Endothelial cell of umbilical vein (primary cell): ENCODE measurements around the gene EPS8L2. TPM values are rescaled to one million over a fixed set of nuclear protein-coding genes. Genes with fewer than 3 reads are reported as not detected.

Source experiments
- BruUV-seq: library from RNA; stranded (reverse); fragments of 400-500 nt; replicated peaks from 2 replicates; lab custom pipeline; 2021; lab: Mats Ljungman, UMichigan
- CTCF ChIA-PET: fragments of 300-600, 350-600 bp; sonication (Branson Sonifier 250); formaldehyde crosslinking; loops from one replicate; lab custom pipeline; 2021; ENCODE audit warnings: antibody characterized with exemption, inconsistent platforms; lab: Charles Lee
- POLR2A ChIA-PET: fragments of 300-600, 350-600 bp; sonication (Branson Sonifier 250); formaldehyde crosslinking; loops from one replicate; lab custom pipeline; 2021; ENCODE audit warnings: antibody characterized with exemption, inconsistent platforms; lab: Charles Lee
- DNase-seq: peaks from one replicate; pipeline ENCODE4 v3.0.0-alpha.2; 2011; ENCODE audit warnings: low read depth, low spot score
- FAIRE-seq: peaks from 2 replicates; lab custom pipeline; 2011; peaks lifted over from hg19 to GRCh38; lab: Jason Lieb, UNC
- H2AFZ ChIP-seq: 2 replicates; pipeline ENCODE4 v1.6.0; 2012; ENCODE audit warnings: low read depth, low read length, control low read depth, inconsistent platforms
- H3K27ac ChIP-seq: 2 replicates; pipeline ENCODE4 v1.5.1; 2011; ENCODE audit warnings: low read depth, mild to moderate bottlenecking, control low read depth, low read length, moderate library complexity; ENCODE audit not compliant: insufficient read depth
- H3K27me3 ChIP-seq, 2 experiments: 2 replicates each; pipeline versions ENCODE4 v1.6.0 to v1.6.1; 2011; ENCODE audit warnings: low read length in 2 of 2, mixed read lengths in 1 of 2; ENCODE audit not compliant: control insufficient read depth in 2 of 2, insufficient read depth in 2 of 2
- H3K36me3 ChIP-seq, 2 experiments: 2 replicates in 1 of 2; 3 replicates in 1 of 2; pipeline ENCODE4 v1.5.1; 2011; ENCODE audit warnings: low read length in 2 of 2, mild to moderate bottlenecking in 1 of 2, moderate library complexity in 1 of 2; ENCODE audit not compliant: control insufficient read depth in 2 of 2, insufficient read depth in 2 of 2; ENCODE audit errors: extremely low read depth in 1 of 2
- H3K4me1 ChIP-seq: 3 replicates; pipeline ENCODE4 v1.5.1; 2011; ENCODE audit warnings: mild to moderate bottlenecking, low read length; ENCODE audit not compliant: control insufficient read depth, insufficient read depth; ENCODE audit errors: extremely low read depth
- H3K4me2 ChIP-seq: 2 replicates; pipeline ENCODE4 v1.6.1; 2011; ENCODE audit warnings: low read length, control low read depth, mixed read lengths; ENCODE audit not compliant: insufficient read depth
- H3K4me3 ChIP-seq, 3 experiments: fragments of 200-600 bp in 1 of 3; sonication (generic), shearing (Covaris generic) in 1 of 3; replicated peaks in 1 of 3; 2 replicates each; pipeline ENCODE4 v1.5.1; 2011 to 2016; ENCODE audit warnings: control low read depth in 3 of 3, low read length in 3 of 3, mild to moderate bottlenecking in 2 of 3, inconsistent platforms in 1 of 3, low read depth in 1 of 3, moderate library complexity in 1 of 3; ENCODE audit not compliant: insufficient read depth in 1 of 3
- H3K79me2 ChIP-seq: 2 replicates; pipeline ENCODE4 v1.6.0; 2012; ENCODE audit warnings: low read length, inconsistent platforms; ENCODE audit not compliant: control insufficient read depth, insufficient read depth
- H3K9ac ChIP-seq: replicated peaks from 2 replicates; pipeline ENCODE3; 2011; ENCODE audit warnings: low read length, control low read depth; ENCODE audit not compliant: insufficient read depth; ENCODE audit errors: extremely low read depth
- H3K9me1 ChIP-seq: replicated peaks from 3 replicates; pipeline ENCODE4 v1.6.0; 2011; ENCODE audit warnings: mild to moderate bottlenecking, low read length; ENCODE audit not compliant: control insufficient read depth, insufficient read depth; ENCODE audit errors: extremely low read depth
- H3K9me3 ChIP-seq: replicated peaks from 2 replicates; pipeline ENCODE4 v1.5.1; 2012; ENCODE audit warnings: low read length, inconsistent platforms; ENCODE audit not compliant: control insufficient read depth, insufficient read depth
- H4K20me1 ChIP-seq: replicated peaks from 2 replicates; pipeline ENCODE3; 2011; ENCODE audit warnings: mild to moderate bottlenecking, low read length; ENCODE audit not compliant: control insufficient read depth, insufficient read depth; ENCODE audit errors: extremely low read depth
- CTCF ChIP-seq, 2 donors: IDR thresholded peaks; 1 replicate in 1 of 2; 2 replicates in 1 of 2; pipeline ENCODE4 v1.5.1; 2011; ENCODE audit warnings: low read length in 2 of 2, mild to moderate bottlenecking in 2 of 2, moderate library complexity in 2 of 2, control low read depth in 1 of 2, inconsistent platforms in 1 of 2, low read depth in 1 of 2; ENCODE audit not compliant: insufficient read depth in 1 of 2; ENCODE audit errors: extremely low read depth in 1 of 2
- EZH2 ChIP-seq: IDR thresholded peaks from 2 replicates; pipeline ENCODE4 v1.6.1; 2012; ENCODE audit warnings: borderline replicate concordance, low read depth, mild to moderate bottlenecking, moderate library complexity, low read length, inconsistent platforms; ENCODE audit not compliant: severe bottlenecking
- FOS ChIP-seq: IDR thresholded peaks from 2 replicates; pipeline ENCODE4 v1.6.1; 2011; ENCODE audit warnings: mild to moderate bottlenecking, low read length, moderate library complexity, borderline replicate concordance; ENCODE audit not compliant: insufficient read depth
- GATA2 ChIP-seq: IDR thresholded peaks from 2 replicates; pipeline ENCODE4 v1.7.0; 2011; ENCODE audit warnings: low read depth, mild to moderate bottlenecking, moderate library complexity, mixed read lengths, low read length; ENCODE audit not compliant: insufficient read length, insufficient read depth
- JUN ChIP-seq: IDR thresholded peaks from 2 replicates; pipeline ENCODE4 v1.6.1; 2011; ENCODE audit warnings: borderline replicate concordance, low read depth; ENCODE audit not compliant: insufficient read length, insufficient read depth
- MAX ChIP-seq: IDR thresholded peaks from 2 replicates; pipeline ENCODE4 v1.6.1; 2011; ENCODE audit not compliant: insufficient read depth, insufficient read length
- MYC ChIP-seq: IDR thresholded peaks from one replicate; pipeline ENCODE4 v1.6.1; 2011; ENCODE audit warnings: mild to moderate bottlenecking, low read depth, low read length
- POLR2A ChIP-seq: IDR thresholded peaks from 2 replicates; pipeline ENCODE4 v1.6.1; 2012; ENCODE audit warnings: low read depth, mild to moderate bottlenecking, control low read depth, low read length
- POLR2AphosphoS5 ChIP-seq: IDR thresholded peaks from 2 replicates; pipeline ENCODE4 v1.6.1; 2012; ENCODE audit warnings: low read depth, mild to moderate bottlenecking, control low read depth, low read length, moderate library complexity; ENCODE audit not compliant: insufficient read depth
- dilution Hi-C: fragments of 300-500 bp; cut with MboI; formaldehyde crosslinking; loops from one replicate; pipeline ENCODE4 v1.15.0; 2019; ENCODE audit warnings: low sequenced_read_pairs; ENCODE audit not compliant: extremely low pct_ligation_motif_present
- intact Hi-C: fragments of 100-400 bp; cut with micrococcal nuclease; formaldehyde crosslinking; loops from one replicate; pipeline ENCODE4 v1.10.0; 2022
- polyA plus RNA-seq, 4 experiments: library from polyadenylated mRNA; depleted of rRNA in 3 of 4; stranded (reverse) in 3 of 4; unstranded in 1 of 4; fragments of >200 nt; gene quantifications; 2 replicates each; pipeline versions ENCODE4 v1.2.1 to v1.2.3, GENCODE V29; 2011 to 2012; ENCODE audit warnings: missing spikeins in 1 of 4
- total RNA-seq: library from RNA; stranded (reverse); gene quantifications from 2 replicates; pipeline ENCODE4 v1.2.3, GENCODE V29; 2021

The EPS8L2 gene
- total and polyA plus RNA-seq, 2 donors (not counting 3 experiments of a cell fraction or from before 2014, with no cell fraction given), result 5.2 to 12.5 TPM

GRCh38 chr11:724778-725386 is 18.9 kb downstream of the EPS8L2 start:
- POLR2A ChIA-PET, result no interaction called here

More at GRCh38 chr11:724778-725386, 18.9 kb downstream of the EPS8L2 start:
- dilution Hi-C loops, result no loop called here
- no peak for FAIRE-seq
- no TSS peak for BruUV-seq
- H3K27me3 ChIP-seq, result peaks cover 22% of the 10 kb centered on the region in 2 experiments
- no peaks in the 10 kb centered on the region for H3K79me2 ChIP-seq
- no peak overlapping the region for H3K4me2 ChIP-seq
- H3K4me1 ChIP-seq, result peaks cover 3% of the 10 kb centered on the region
- CTCF ChIA-PET, result interaction anchor here (0.6 to 3.9 kb wide), 7 partner anchors 18 to 170 kb away, joined by 4 to 36 read pairs (median 5); partner anchors contain the start of genes DEAF1 and TMEM80
- H3K4me3 ChIP-seq, result no peak overlapping the region
- H4K20me1 ChIP-seq, result no peaks in the 10 kb centered on the region
- no peak overlapping the region for H3K9ac ChIP-seq
- H3K36me3 ChIP-seq, result no peaks in the 10 kb centered on the region
- H2AFZ ChIP-seq, result no peak overlapping the region
- no peak for DNase-seq
- intact Hi-C loops, result loop anchor here (1.0 to 5.0 kb wide), 2 partner anchors 29 to 168 kb away; no protein-coding TSS in a partner anchor
- TF ChIP-seq GATA2 (no peak), FOS (no peak), CTCF (IDR thresholded peaks at IDR 0.05; ENCODE audit: extremely low read depth in 1 of 2, insufficient read depth in 1 of 2, low read depth in 1 of 2, low read length in 2 of 2) (no peak), MAX (no peak), MYC (no peak), JUN (no peak), EZH2 (no peak), POLR2A (no peak), POLR2AphosphoS5 (no peak)
- H3K9me1 ChIP-seq, result no peaks in the 10 kb centered on the region
- no peaks in the 10 kb centered on the region for H3K9me3 ChIP-seq
- no peak overlapping the region for H3K27ac ChIP-seq
